TTC549 (cell line): ENCODE measurements around the gene ZAP70.

Experiments
- FAIRE-seq: peaks from 2 replicates; lab custom pipeline; 2012; peaks lifted over from hg19 to GRCh38; lab: Jason Lieb, UNC

Gene ZAP70

DNA sequence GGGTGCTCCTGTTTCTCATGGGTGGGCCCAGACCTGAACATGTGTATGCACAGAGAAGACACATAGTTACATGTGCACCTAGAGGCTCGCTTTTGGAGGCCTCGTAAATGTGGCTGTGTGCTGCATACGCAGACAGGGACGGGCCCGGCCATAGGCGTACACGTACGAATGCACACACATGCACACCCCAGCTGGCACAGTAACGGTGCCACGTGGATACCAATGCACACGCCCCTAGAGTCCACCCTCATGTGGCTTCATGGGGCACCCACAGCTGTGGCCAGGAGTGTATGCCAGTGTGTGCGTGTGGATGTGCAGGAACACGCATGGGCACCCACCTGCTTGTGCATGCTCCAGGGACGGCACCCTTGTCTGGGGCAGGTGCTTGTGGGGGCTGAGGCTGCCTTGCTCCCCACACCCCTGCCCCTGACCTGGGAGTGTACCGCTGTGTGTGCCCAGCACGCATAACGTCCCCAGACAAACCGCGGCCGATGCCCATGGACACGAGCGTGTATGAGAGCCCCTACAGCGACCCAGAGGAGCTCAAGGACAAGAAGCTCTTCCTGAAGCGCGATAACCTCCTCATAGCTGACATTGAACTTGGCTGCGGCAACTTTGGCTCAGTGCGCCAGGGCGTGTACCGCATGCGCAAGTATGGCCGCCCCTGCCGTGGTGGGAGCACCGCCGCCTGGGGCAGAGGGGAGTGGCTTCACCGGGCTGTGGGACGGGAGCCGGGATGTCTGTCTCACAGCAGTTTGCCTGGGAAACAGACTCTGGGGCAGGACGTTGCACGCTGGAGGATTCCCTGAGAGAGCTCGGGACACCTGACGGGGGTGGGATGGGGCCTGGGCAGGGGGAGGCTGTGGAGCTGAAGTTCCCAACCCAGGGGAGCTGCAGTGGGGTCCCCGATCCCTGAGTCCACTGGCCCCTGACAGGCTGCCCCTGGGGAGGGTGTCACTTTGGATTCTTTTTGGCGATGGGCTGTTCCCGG is 21.0 kb downstream of the ZAP70 start:
- no peak for FAIRE-seq

DNA sequence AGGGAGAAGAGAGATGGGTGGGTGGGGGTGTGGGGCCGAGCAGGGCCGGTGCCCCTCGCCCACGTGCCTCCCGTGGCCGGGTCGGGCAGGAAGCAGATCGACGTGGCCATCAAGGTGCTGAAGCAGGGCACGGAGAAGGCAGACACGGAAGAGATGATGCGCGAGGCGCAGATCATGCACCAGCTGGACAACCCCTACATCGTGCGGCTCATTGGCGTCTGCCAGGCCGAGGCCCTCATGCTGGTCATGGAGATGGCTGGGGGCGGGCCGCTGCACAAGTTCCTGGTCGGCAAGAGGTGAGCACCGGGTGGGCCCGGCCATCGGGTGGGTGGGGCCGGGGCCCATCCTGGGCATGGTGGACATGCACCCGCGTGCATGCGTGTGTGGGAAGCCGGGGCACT is 21.8 kb downstream of the ZAP70 start:
- no peak for FAIRE-seq

DNA sequence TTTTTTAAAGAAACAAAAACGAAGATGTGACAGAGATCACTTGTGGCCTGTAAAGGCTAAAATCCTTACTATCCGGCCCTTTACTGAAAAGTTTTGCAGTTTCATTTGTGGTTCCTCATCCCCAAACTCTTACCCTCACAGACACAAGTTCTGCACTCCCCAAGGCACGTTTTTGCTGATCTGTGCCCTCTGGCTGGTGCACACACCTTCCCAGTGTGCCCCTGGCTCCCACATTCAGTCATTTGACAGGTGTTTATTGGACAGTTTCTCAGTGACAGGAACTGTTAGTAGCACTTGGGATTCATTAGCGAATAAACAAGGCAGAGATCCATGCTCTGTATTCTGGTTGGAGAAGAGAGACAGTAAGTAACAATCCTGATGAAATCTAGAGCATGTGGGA is 22.8 kb downstream of the ZAP70 start:
- no peak for FAIRE-seq

DNA sequence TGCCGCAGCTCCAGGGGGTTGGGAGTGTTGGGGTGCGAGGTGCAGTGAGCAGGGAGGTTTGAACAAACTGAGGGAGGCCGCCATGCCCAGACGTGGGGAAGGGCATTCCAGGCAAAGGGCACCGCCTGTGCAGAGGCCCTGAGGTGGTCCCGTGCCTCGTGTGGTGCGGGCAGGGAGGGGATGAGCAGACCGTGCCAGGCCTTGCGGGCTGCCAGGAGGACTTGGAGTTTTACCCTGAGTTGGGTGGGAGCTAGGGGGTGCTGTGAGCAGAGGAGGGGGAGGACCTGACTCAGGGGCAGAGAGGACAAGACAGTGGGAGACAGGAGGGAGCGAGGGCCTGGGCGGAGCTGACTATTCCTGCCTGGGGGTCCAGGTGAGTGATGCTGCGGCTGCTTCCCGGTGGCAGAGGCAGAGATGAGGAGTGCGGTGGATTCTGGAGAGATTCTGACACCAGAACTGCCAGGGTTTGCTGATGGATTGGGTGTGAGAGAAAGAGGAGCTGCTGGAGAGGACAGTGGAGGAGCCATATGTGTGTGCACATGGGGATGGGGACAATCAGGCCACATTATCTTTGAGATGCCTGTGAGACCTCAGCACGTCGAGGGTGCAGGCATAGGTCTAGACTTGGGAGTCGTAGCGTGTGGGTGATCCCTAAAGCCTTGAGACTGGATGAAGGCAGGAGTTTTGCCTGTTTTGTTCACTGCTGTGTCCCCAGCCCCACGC is 23.4 kb downstream of the ZAP70 start:
- no peak for FAIRE-seq

DNA sequence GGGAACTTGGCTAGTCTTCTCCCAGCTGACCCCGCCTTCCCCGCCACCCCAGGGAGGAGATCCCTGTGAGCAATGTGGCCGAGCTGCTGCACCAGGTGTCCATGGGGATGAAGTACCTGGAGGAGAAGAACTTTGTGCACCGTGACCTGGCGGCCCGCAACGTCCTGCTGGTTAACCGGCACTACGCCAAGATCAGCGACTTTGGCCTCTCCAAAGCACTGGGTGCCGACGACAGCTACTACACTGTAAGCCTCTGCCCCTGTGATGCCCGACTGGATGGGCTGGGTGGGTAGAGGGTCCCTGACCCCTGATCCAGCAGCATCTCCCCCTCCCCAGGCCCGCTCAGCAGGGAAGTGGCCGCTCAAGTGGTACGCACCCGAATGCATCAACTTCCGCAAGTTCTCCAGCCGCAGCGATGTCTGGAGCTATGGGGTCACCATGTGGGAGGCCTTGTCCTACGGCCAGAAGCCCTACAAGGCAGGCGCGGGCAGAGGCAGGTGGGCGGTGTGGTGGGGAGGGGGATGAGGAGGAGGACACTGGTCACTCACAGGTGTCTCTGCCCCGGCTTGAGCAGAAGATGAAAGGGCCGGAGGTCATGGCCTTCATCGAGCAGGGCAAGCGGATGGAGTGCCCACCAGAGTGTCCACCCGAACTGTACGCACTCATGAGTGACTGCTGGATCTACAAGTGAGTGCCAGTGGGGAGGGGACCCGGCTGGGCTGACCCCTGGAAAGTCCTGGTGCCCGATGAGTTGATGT is 24.2 kb downstream of the ZAP70 start:
- no peak for FAIRE-seq

DNA sequence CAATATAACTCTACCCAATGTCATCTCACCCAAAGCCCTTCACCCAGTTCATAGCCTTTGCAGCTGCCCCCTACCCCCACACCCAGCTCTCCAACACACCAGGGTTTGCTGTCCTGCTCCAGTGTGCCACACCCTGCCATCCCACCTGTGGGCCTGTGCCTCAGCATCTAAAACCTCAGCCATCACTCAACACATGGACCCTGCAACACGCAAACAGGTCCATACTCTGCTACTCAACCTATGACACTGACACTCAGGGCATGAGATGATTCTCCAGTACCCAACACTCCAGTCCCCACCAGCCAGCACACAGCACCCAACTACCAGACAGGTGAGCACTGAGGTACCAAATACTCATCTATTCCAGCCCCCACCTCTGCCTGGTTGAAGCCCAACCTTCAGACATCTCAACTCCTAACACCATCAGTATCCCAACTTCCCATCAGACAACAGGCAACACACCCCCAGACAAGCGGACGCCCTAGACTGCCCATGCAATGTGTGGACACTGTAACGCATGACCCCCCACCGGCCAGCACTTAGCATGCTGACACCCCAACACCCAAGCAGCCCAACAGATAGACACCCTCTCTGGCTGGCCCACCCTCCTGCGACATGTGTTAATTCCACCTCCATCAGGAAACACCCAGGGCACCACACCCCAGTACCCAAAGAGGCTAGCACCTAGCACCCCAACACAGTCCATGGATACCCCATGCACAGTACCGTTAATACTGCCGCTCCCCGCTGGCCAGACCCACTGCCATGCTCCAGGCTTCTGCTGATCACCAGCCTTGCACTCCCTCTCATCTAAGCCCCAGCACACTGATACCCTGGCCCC is 25.0 kb downstream of the ZAP70 start:
- FAIRE-seq: no peak

DNA sequence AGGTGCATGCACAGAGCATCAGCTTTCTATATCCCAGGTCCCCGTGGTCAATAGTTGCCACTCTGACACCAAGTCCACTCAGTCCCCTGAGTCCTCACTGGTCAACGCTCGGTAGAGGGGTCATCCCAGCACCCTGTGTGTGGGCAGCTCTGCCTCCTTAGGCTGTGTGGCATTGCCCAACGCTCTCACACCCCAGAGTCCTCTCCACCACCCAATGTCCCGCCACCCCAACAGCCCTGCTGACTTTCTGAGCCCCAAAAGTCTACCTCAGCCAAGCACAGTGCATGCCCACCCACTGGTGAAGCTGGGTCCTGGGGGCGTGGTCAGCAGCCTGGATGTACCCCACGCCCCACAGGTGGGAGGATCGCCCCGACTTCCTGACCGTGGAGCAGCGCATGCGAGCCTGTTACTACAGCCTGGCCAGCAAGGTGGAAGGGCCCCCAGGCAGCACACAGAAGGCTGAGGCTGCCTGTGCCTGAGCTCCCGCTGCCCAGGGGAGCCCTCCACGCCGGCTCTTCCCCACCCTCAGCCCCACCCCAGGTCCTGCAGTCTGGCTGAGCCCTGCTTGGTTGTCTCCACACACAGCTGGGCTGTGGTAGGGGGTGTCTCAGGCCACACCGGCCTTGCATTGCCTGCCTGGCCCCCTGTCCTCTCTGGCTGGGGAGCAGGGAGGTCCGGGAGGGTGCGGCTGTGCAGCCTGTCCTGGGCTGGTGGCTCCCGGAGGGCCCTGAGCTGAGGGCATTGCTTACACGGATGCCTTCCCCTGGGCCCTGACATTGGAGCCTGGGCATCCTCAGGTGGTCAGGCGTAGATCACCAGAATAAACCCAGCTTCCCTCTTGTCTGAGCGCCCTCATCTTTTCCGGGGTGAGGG is 25.9 kb downstream of the ZAP70 start:
- no peak for FAIRE-seq

DNA sequence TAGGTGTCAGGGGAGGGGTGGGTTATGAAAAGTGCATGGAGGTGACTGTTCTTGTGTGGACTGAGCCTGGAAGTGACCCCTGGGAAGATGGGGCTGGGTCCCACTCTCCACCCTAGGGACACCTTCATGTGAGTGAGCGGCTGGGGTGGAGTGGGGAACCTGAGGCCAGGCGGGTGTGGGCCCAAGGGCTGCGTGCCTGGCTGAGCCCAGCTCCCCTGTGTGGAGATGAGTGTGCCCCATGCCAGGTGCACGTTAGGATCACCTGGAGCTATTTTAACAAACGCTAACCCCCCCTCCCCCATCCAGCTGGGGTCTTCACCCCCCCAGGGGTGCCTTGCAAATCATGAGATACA is 26.5 kb downstream of the ZAP70 start:
- FAIRE-seq: no peak

DNA sequence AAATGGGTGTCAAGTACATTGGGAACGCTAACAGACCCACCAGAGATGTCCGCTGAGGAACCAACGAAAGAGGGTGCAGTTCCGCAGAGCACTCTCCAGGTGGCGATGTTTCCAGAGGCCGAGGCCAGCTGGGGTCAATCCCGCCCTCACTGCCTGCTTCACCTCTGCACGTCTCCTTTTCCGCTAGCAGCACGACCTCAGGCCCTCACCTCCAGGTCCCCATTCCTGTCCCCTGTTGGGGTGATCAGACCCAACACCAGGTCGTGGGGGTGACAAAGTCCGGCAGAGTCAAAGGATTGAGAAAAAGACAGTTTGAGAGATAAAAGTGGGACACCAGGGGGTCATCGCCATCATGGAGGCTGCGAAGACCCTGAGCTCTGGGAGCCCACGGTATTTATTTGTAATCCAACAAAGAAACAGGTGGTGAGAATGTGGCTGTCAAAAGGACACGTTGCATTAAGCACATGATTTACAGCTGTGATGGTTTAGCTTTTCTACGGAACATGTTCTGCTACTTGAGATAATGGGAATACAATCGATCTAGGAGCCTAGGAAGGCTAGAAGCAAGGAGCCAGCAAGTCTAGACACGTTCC is 27.3 kb downstream of the ZAP70 start:
- FAIRE-seq: no peak

DNA sequence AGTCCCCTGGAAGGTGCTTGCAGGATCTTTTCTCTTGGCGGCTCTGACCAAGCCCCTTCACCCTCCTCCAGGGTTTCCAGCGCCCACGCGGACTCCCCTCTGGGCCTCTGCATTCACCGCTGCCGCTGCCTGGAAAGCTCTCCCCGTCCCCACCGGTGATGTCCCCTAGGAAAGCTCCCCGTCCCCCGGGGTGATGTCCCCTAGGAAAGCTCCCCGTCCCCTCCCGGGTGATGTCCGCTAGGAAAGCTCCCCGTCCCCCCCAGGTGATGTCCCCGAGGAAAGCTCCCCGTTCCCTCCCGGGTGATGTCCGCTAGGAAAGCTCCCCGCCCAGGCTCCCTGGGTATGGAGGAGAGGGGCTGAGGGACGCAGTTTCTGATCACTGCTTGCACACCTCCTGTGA is 27.9 kb downstream of the ZAP70 start:
- FAIRE-seq: no peak

DNA sequence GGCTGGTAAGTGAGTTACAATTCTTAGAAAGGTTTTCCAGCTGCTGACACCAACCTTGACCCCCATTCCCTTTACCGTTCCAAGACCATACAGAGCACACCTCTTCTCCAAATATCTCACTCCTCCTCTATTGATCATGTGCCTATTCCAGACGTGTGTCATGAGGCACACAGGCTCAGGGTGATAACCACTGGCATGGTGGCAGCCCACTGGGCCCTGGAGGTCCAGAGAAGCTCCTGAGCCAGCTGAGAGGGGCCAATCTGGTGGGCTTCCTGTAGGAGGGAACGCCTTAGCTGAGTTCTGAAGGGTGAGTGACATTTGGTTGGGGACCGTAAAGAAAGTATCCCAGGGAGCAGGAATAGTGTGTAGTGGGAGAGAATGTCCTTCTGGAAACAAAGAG is 28.3 kb downstream of the ZAP70 start:
- FAIRE-seq: no peak

DNA sequence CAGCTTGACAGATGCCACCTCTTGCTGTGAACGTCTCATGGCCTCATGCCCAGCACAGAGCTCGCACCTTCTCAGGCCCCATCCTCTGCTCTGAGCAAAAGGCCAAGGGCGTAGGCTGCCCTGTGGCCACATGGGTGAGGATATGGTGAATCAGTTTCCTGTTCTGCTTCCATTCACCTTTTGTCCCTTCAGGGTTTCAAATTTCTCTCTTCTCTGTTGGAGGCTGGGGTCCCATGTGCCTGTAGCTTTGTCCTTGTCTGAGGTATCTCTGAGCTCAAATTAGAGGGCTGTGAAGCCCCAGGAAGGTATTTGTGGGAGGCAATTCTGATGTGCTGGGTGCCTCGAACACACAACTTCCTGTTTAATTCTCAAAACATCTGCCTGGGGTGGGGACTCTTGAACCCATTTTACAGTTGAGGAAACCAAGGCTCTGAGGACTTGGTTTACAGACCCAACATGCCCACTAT is 29.0 kb downstream of the ZAP70 start:
- no peak for FAIRE-seq

DNA sequence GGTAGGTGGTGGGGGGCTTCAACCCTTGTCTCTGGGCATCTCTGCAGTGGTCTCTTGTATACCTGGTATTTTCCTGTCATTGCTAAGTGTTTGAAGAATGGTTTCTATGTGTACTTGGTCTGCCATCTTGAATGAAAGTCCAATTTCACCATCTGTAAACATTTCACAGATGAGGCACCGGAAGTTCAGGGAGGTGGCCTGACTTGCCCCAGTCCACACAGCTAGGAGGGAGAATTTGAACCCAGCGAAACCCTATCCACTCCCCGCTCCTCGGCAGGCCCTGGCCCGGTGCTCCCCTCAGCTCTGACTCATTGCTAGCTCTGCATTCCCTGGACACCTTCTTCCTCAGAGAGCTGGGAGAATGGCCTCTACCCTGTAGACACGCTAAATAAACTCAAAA is 30.5 kb downstream of the ZAP70 start:
- no peak for FAIRE-seq

DNA sequence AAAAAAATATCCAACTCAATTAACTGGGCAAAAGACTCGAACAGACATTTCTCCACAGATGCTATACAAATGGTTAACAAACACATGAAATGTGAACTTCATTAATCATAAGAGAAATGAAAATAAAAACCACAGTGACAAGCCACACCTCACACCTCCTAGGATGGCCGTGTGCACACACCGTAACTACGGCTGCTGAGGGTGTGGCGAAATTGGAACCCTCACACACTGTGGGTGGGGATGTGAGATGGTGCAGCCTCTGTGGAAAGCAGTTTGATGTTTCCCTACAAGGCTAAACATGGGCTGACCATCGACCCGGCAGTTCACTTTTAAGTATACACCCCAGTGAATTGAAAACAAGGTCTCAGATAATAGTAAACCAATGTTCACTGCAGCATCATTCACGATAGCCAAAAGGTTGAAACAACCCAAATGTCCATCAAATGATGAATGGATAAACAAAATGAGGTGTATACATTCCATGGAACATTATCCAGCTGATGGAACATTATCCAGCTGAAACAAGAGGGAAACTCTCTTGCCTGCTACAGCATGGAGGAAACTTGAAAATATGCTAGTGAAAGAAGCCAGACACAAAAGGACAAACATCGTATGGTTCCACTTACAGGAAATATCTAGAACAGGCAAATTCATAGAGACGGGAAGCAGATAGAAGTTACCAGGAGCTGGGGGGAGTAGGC is 32.2 kb downstream of the ZAP70 start:
- FAIRE-seq: no peak

DNA sequence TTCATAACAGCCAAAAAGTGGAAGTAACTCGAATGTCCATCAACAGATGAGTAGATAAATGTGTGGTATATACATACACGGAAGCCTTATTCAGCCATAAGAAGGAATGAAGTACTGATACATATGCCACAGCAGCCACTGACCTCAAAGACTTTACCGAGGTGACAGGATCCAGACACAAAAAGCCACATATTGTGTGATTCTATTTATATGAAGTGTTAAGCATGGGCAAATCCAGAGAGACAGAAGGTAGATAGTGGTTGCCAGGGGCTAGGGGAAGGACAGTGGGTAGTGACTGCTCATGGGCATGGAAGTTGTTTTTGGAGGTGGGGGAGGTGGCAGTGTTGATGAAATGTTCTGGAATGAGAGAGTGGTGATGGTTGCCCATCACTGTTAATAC is 33.9 kb downstream of the ZAP70 start:
- no peak for FAIRE-seq

DNA sequence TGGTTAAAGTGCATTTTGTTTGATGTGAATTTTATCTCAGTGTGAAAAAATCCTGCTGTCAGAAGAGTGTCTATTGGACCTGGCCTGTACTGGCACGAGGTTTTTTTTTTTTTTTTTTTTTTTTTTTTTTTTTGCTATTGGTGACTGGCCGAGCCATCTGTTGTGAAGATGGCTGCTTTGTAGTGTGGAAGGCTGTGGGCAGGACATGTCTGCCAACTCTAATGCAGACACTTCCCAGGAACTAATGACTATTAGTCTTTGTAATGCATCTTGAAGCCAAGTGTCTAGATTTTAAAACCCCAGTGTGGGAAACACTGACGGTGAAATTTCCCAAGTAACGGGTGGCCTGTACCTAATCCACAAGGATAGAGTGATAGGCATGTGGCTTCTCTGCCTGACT is 34.3 kb downstream of the ZAP70 start:
- FAIRE-seq: no peak

DNA sequence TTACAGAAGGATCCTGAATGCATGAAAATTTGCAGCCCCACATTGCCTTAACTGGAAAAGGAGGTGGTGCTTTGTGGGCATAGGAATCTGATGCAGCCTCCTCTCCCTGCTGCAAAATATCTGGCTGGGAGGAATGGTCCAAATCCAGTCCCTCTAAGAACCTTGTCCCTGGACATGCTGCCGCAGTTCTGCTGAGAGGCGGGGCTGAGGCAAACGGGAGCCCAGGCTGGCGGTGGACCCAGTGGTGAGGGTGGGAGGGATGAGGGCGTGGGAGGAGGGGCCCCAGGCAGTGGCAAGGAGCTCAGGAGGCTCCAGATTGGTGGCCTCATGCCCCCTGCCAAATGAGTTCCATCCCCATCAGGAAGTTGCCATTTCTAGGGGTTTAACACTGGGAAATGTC is 36.2 kb downstream of the ZAP70 start:
- FAIRE-seq: no peak

DNA sequence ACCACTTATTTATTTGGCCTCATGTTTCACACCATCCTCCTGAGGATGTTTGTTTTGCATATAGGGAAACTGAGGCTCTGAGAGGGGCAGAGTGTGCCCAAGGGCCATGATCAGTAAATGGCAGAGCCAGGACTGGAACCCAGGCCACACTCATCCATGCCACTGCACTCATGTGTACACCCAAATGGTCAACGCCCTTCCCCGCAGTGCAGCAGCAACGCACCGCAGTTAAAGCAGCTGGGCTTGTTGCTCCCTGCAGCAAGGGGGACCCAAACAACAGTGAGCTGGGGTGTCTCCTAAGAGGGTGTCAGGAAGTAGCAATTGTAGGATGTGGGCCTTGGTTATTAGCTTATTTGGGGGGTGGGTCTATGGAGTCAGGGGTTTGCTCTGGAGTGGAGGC is 36.6 kb downstream of the ZAP70 start:
- no peak for FAIRE-seq

DNA sequence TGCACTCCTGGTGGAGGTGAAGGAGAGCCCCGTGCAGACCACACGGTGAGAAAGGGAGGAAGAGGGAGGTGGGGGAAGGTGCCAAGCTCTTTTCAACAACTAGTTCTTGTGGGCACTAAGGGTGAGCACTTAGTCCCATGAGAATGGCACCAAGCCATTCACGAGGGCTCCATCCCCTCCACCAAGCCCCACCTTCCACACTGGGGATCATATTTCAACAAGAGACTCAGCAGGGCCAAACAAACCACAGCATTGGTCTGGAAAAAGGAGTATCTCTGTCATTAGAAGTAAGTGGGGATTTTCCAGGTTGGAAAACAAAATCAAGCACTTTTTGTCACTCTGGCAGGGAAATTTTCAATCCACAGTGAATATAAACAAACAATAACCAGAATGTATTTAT is 38.4 kb downstream of the ZAP70 start:
- no peak for FAIRE-seq
